Measurements from ENCODE around the gene GSS.

GRCh38 chr20:34953960-34954359 is 1.6 kb downstream of the GSS start:
- no peak for TF ChIP-seq CTCF (IDR thresholded peaks at IDR 0.05)
- no peak for TF ChIP-seq POLR2A (IDR thresholded peaks at IDR 0.05)

Data from thyroid gland (tissue), 4 donors.